Middle frontal gyrus (tissue), 1 donor: ENCODE data around the gene PGS1.

Experiments
- DNase-seq: peaks from one replicate; pipeline ENCODE4 v3.0.0-alpha.2; 2015; ENCODE audit warnings: low spot score; ENCODE audit errors: extremely low spot score

The PGS1 gene

DNA sequence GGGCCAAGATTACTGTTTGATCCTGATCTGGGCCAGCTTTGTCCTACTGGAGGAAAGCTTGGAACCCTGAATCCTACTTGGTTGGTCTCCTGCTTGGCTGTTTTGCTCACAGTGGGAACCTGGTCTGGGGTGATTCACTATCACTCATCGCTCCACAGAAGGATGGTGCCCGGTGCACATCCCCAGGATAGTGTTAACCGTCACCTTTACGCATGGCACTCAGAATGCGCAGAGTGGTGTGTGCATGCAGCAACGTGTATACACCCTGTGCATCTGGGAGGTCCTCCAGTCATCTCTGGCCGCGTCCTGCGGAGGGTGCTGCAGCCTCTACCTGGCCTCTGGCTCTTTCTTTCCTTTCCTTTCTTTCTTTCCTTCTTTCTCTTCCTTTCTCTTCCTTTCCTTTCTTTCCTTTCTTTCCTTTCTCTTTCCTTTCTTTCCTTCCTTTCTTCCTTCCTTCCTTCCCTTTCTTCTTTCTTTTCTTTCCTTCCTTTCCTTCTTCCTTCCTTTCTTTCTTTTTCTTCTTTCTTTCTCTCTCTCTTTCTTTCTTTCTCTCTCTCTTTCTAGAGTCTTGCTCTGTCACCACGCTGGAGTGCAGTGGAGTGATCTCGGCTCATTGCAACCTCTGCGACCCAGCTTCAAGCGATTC lies 31.7 kb upstream of the PGS1 start:
- no peak for DNase-seq

DNA sequence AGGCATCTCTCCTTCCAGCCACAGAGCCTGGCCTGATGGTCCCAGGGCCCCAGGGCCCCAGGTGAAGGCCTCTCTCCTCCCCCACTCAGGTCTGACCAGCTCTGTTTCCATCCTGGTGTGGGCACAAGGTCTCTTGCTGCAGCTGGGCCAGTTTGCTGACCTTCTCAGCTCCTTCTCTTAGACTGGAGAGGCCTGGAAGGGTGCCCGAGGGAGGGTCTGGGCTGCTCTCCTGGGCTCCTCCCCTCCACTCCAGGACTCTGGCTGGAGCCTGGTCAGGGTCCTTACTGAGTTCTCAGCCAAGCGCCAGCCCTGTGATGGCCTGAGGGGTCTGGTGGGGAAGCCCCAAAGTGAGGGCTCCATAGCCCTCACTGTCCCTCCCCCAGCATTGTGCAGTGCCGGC lies 31.0 kb upstream of the PGS1 start:
- no peak for DNase-seq

DNA sequence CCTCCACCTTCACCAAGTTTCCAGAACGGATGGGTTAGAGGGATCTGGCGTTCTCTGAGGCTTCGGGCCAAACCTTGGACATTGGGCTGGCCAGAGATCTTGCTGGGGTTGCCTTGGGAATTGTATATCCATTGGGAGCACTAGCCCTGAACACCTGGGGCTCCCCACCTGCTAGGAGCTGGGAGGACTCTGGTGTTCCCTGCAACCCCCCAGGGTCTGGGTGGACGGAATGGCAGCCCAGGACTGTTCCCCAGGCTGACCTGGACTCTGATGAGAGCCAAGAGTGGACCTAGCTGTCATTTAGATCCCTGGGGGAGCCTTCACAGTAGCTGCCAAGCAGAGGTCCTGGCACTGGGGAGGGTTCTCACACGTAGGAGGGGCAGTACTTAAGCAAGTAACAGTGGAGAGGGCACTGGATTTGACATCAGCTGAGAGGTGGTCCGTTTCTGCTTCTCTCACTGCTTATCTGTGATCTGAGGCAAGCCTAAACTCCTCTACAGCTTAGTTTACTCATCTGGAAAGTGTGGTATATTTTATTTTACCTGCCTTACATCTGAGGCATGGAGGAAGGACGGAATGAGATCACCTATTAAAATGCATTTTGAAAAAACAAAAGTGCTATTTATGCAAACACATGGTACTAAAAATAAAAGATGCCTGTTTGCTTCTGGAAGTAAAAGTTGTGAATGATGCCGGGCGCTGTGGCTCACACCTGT lies 30.2 kb upstream of the PGS1 start:
- DNase-seq: no peak

DNA sequence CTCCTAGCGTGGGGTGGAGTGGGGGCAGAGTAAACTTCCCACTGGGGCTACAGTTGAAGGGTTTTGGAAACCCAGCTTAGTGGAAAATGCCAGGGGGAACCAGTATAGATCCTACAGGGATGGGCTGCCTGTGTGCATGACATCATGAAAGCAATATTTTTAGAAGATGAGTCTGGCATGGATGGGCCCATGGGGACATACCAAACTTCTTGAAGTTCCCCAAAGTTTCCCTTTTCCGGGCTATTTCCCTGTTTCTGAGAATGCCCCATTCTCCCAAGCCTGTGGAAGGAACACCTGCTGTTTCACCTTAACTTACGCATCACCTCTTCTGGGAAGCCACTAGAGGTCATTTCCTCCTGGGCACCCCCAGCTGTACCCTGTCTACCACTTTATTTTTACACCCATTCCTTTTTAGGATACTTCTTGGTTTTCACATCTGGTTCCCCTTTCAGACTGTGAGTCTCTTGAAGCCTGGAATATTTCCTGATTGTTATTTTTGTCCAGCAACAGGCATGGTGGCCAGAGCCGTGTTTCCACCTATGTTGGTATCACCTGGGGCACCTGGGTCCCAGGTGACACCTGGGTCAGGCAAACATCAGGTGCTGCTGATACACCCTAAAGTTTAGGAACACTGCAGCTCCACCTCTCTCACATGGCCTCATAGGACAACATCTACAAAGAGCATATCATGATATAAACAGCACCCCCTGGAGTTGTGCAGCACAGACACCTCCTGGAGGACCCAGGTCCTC lies 28.4 kb upstream of the PGS1 start:
- DNase-seq: no peak

DNA sequence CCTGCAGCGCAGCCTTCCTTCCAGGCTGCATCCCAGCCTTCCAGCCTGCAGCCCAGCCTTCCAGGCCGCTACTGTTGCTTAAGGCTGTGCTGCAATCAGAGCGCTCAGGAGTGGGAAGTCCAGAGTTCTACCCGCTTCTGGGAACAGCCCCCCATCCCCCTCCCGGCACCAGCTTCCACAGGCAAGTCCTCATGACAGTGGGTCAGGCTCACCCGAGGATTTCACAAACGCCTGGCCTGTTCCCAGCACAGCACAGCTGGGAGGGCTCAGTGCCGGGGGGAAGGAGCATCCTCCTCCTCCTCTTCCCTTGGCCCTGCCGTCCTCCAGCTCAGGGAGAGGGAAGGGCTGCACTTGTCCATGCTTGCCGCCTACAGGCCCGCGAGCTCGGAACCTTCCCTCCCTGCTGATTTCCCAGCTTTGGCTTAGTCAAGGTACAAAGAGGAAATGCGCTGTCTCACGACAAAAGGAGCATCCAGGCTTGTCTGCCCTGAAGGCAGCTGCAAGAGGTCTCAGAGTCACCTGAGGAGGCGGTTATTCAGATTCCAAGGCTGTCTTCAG lies 26.9 kb upstream of the PGS1 start:
- DNase-seq: peak; percentile 56

DNA sequence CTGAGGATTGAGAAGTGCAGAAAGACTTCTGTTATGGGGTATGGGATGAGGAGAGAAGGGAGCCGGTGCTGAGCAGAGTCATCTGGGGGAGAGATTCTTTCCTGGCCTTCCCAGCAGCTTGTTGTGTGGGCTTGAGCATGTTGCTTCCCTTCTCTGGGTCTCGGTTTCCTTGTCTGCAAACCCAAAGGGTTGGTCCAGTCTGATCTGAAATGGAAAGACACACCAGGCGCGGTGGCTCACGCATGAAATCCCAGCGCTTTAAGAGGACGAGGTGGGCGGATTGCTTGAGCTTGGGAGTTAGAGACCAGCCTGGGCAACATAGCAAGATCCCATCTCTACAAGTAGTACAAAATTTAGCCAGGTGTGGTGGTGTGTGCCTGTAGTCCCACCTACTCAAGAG lies 24.6 kb upstream of the PGS1 start:
- no peak for DNase-seq

DNA sequence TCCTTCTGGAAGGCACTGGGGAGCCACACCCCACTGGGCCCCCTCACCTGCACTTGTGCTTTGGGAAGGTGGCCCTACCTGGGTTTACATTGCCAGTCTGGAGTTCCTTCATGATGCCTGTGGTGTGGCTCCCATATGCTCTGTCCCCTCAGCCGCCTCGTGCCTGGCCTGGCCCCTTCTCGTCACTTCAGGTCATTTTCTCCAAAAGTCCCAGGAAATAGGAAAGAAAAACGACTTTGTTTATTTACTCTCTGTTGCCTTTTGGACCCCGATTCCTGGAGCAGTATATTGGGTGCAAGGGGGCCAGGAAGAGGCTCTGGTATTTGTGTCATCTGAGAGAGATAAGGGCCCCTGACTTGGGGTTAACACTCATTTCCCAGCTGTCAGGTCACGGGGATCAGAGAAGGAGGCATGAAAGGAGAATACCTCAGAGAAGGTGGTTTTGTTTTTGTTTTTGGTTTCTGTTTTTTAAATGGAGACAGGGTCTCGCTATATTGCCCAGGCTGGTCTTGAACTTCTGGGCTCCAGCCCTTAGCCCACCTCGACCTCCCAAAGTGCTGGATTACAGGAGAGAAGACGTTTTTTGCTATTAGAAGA lies 23.3 kb upstream of the PGS1 start:
- DNase-seq: no peak

DNA sequence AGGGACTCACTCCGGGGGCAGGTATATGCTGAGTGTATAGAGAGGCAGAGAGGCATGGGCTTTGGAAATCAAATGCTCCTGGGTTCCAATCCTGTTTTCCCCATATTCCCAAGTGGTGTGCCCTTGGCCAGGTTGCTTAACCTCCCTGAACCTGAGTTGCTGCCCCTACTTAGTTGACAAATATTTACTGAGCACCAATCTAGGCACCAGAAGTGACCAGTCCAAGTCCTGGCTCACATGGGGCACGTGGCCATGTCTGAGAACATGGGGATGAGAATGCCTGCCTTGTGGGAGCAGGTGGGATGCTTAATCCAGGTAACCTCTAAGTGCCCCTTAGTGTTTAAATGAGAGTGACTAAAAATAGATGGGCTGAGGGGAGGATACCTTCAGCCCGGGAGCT lies 22.7 kb upstream of the PGS1 start:
- DNase-seq: no peak

DNA sequence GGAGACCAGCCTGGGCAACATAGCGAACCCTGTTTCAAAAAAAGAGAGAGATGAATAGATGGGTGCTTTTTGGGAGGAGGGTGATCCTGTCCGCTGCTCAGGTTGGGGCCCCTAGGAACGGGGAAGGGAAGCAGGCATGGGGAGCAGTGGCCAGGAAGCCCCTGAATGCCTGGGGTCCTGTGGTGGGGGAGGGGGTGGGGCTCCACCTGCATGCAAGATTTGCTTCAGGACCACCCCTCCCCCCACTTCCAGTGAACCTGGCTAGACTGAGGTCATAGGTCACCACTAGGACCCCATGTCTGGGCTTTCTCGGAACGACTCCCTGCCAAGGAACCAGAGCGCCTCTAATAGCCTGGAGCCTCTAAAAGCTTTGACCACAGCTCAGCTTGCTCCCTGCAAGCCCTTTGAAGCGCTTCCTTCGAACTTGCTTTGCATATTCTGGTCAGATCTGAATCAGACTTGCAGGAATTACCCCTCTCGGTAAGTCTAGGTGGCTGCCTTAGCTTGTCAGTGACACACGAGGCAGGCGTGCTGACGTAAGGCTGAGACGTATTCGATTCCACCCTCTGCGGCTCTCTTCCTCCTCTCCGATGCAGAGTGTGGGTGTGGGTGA lies 22.2 kb upstream of the PGS1 start:
- no peak for DNase-seq

DNA sequence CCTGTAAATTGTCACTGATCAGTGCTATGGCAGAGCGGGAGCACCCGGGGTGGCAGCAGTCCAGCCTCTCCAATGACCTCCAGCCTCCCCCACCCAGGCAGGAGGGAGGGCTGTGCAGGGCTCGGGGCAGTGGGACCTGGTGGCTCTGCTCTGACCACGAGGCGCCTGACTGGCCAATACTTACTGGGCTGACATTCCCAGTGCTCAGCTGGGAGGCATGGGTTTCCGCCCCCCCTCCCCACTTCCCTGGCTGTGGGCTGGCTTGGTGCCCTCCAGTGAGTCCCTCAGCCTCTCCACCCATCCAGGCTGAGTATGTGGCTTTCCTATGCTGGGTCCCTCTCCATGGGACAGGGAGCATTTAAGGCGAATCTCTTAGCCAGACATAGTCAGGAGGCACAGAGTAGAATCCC lies 21.3 kb upstream of the PGS1 start:
- DNase-seq: no peak

DNA sequence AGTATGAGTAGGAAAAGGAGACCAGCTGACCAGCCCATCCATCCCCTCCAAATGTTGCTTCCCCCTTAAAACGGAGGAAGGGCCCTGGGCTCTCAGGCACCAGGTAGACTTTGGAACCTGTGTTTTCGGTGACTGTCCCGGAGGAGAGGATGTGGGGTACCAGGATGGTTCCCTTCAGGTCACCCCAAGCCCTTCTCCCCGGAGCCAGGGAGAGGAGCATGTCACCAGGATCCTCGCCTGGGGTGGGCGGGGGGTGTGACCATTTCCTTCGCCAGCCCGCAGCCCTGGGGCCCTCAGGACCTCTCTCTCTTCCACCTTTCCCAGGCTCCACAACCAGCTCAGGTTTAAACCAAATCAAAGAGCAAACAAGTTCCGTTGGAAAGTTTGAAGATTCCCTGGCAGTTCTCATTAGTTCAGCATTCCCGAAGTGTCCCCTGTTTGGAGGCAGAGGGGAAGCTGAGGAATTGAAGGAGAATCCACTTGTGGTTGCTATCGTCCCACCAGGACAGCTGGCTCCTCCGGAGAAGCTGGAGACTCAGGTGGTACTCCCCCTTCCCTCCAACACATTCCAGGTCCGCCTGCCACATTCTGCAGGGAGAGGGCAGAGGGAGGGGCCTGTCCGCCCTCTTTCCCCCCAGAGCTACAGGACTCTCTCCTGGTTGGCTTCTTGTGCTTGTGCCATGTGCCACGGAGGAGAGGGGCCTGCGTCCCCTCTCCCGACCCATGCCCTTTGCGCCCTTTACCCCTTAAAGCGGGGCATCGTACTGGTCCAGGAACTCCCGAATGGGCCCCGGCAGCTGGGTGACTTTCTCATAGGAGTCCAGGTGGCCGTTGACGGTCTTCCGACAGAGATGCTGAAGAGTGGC lies 20.5 kb upstream of the PGS1 start:
- DNase-seq: no peak

DNA sequence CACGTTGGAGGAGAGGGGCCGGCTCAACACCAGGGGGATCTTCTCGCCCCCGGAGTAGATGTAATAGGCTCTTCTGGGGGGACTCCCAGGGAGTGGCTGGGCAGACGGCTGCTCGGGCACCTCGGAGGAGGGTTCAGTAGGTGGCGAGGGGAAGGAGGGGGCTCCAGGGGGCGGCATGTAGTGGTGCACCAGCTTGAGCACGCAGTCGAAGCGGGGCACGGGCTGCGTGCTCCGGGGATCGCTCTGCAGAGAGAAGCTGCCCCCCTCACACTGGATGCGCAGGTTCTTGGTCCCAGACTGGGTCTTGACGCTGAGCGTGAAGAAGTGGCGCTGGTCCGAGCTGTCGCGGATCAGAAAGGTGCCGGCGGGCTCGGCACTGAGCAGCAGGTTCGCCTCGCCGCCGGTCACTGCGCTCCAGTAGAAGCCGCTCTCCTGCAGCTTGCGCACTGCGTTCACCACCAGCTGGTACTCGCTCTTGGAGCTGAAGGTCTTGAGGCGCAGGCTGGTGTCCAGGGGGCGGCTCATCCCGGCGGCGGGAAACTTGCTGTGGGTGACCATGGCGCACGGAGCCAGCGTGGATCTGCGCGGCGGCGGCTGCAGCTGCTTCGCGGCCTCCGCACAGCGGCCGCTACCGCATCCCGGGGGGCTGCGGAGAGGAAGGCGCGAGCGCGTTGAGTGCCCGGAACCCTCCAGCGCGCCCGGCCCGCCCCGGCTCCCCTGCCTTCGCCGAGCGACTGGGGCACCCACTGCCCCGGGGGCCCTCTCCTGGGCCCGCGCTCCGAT lies 19.7 kb upstream of the PGS1 start:
- no peak for DNase-seq

DNA sequence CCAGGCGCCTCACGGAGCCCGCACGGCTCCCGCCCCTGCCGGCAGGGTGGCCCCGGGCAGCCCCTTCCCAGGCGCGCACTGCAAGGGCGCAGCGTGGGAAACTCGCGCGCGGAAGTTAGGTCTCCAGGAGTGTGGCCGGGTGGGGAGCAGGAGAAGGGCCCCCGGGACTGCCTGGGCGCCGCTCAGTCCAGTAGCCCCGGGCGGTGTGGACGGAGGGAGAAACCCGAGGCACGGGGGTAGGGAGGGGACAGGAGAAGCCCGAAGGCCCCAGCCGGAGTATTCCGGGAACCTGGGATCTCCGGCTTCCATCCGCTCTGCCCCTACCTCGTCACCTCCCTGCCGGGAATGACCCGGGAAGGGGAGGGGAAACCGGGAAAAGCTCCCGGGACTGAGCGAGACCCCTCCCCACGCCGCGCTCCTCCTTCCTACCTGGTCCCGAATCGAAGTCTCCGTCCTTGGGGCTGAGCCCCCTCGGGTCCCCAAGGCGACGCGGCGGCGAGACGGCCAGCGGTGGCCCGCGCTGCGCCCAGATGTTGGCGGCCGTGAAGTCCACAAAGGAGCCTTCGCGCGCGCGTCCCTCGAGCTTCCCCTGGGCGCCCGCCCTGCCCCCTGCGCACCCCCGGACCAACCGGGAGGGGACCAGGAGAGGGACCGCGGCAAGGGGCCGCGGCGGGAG lies 19.0 kb upstream of the PGS1 start:
- no peak for DNase-seq

DNA sequence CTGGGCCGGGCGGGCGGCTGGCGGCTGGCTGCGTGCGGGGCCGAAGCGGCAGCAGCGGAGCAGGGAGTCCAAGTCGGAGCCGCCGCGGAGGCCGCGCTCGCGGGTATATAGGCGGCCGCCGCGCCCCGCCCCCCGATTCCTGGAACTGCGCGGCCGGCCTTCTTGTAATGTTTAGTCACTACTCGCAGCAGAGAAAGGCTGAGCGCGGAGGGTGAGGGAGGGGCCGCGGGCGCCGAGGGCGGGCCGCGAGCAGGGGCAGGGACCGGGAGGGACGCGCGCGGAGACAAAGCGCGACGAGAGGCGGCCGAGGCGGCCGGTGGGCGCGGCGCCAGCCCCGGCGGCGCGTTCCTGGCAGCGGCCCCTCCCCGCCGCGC lies 18.5 kb upstream of the PGS1 start, which contains the start of gene SOCS3:
Gene SOCS3, minus strand, starts transcription at position 81 of the 374 bp plus-strand sequence. CDS start 982 bp downstream, outside the sequence.
- DNase-seq: peak; percentile 49

DNA sequence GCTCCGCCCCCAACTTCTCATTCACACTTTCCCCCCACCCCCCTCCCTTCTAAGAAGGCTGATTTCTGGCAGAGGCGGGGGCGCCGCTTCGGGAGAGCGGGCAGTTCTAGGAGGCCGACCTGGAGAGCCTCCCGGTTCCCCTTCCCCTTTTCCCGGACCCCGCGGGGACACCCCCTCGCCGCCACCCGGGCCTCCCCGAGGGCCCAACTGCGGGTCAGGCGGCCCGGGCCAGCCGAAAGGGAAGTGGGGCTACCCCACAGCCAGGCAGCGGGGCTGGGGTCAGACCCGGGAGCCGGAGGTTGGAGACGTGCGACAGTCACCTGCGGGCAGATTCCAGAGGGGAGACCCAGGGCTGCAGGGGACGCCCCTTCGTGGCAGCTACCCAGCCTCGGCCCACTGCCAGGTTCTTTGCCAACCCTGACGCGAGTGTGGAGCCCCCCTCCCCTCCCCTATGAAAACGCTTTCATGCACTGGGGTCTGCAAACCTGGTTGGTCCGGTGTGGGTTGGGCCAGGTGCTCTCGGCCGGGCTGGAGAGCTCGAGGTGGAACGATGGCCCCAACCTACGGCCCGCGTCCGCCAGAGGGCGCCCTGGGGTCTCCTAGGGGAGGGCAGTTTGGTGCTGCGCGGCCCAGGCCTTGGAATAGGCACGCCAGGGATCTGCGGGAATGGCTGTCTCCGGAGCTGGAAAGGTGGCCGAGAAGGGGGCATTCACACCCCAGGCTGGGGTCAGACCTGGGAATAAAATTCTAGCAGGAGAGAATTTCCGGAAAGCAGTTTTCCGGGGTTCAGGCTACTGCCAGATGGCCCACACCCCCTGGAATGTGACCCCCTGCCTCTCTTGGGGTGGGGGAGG lies 17.9 kb upstream of the PGS1 start:
- DNase-seq: peak; percentile 60

DNA sequence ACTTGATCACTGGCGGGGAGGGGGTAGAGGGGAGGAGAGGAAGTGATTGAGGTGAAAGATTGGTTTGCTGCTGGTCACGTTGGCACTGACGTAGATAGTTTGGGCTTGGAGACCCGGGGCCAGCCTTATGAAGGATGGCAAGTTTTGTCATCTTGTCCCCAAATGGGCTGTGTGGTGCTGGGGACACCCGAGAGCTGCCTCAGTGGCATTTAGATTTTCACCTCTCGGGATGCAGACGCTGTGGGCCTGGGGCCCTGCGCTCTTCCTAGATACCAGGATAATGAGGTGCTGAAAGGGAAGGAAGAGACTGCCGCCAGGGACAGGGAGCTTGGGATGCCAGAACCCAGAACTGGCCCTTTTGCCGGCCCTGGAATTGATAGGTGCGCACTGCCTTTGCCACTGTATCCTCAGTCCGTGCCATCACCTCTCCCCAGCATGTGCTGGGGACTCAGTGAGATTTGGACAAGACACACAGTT lies 17.2 kb upstream of the PGS1 start:
- DNase-seq: no peak

DNA sequence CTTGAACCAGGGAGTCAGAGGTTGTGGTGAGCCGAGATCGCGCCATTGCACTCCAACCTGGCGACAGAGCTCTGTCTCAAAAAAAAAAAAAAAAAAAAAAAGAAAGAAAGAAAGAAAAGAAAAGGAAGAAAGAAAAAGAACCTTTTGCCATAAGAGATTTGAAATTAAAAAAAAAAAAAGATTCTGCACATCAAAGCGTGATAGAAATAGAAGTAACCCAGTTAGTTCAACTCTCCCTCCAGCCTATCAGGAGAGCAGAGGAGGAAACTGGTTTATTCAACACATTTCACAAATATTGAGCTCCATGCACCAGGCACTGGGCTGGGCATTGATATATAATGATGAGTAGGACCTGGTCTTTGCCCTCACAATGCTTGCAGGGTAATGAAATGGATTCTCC lies 16.2 kb upstream of the PGS1 start:
- DNase-seq: no peak

DNA sequence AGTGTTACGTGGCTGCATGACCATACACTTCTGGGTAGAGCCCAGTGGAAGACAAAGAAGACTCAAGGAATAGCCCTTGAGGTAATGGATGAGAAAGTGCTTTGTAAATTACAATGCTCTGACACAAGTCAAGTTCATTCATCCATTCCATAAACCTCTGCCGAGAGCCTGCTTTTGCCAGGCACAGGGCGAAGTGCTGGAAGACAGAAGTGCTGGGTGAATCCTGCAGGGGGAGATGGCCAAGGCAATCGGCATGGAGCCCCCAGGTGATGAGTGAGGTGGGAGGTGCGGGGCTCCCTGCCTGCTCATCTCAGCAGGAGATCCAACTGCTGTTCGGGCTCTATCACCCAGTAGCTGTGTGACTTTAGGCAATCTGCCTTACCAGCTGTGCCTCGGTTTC lies 15.8 kb upstream of the PGS1 start:
- no peak for DNase-seq
